Urinary bladder (tissue), 4 donors: ENCODE measurements around the gene RAB27A. TPM values are rescaled to one million over a fixed set of nuclear protein-coding genes. Genes with fewer than 3 reads are reported as not detected.
"Not testable (repeated sequence)": the region's sequence is repeated elsewhere in the genome, so short reads cannot be mapped to it uniquely, and the experiment has no call there.

Experiments used
- DNase-seq: peaks from one replicate; pipeline ENCODE4 v3.0.0-alpha.2; 2015; ENCODE audit errors: extremely low spot score
- H3K27ac ChIP-seq: one replicate; pipeline ENCODE4 v1.5.1; 2013; ENCODE audit warnings: low read depth, mild to moderate bottlenecking, moderate library complexity
- H3K36me3 ChIP-seq: one replicate; pipeline ENCODE4 v1.6.1; 2013; ENCODE audit warnings: mild to moderate bottlenecking, moderate library complexity; ENCODE audit not compliant: insufficient read depth
- H3K4me1 ChIP-seq: one replicate; pipeline ENCODE4 v1.6.1; 2013; ENCODE audit warnings: mild to moderate bottlenecking, moderate library complexity; ENCODE audit not compliant: insufficient read depth
- H3K4me3 ChIP-seq: one replicate; pipeline ENCODE4 v1.5.1; 2013; ENCODE audit warnings: low read depth, low read length
- WGBS: extraction: QIAGEN DNeasy Blood & Tissue Kit; methylation state at CpG from one replicate; pipeline ENCODE4 v1.1.7; 2013; 5-methylcytosine and 5-hydroxymethylcytosine counted together
- polyA plus RNA-seq: library from polyadenylated mRNA; stranded (reverse); fragments of 200-250 nt; gene quantifications from one replicate; pipeline ENCODE4 v1.2.3, GENCODE V29; 2013
- total RNA-seq: library from RNA; depleted of rRNA; stranded (reverse); fragments of >200 nt; gene quantifications from one replicate; pipeline ENCODE4 v1.2.3, GENCODE V29; 2014
- donor health status: healthy with polysubstance abuse.
- donor health status: healthy.

Gene RAB27A
- total and polyA plus RNA-seq, 2 donors = 17.2 to 30.8 TPM

DNA sequence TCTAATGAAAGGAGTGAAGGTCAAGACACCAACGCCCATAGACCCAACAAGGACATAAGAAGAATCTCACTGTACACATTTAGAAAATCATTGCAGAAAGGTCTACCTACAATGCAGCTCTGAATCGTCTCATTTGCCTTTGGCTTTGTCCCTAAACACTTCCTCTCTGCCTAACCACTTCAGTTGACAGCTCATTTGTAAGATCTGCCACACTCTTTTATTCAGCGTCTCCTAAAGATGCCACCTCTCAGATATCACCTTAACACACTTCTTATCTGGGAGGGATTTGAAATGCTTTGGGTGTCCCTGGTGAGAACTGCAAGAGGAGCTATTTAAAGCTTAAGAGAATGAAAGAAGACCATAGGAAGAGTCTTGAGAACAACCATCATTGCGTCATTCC is 38.7 kb downstream of the RAB27A start:
- Histone ChIP-seq H3K4me3 (no peak overlapping the region), H3K27ac (no peak overlapping the region), H3K36me3 (no peaks in the 10 kb centered on the region), H3K4me1 (no peaks in the 10 kb centered on the region)
- no peak for DNase-seq
- WGBS = 74% methylated on average over 4 of the region's 4 CpGs

DNA sequence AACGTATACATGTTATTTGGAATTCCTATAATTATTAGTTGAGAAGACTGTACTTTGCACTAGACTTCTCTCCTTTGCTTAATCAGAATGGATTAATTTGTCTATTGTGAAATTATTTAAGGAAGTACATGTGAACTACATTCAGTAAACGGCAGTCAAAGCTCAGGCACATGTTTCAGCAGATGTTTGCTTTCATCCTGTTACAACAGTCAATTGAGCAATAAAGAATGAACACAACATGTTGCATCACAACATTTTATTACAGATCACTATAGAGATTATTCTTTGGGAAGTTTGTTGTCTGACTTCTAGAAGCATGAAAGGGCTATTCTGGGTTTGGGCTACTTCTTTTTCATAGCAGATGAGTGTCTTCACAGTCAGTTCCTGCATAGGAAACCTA is 39.2 kb downstream of the RAB27A start:
- no peak overlapping the region for H3K27ac ChIP-seq
- H3K4me3 ChIP-seq = no peak overlapping the region
- 52% methylated on average over 2 of the region's 2 CpGs for WGBS
- H3K4me1 ChIP-seq = no peaks in the 10 kb centered on the region
- H3K36me3 ChIP-seq = no peaks in the 10 kb centered on the region
- DNase-seq = no peak

GRCh38 chr15:55249885-55250284 is 39.7 kb downstream of the RAB27A start:
- not testable (repeated sequence) for H3K4me1 ChIP-seq, H3K36me3 ChIP-seq, H3K27ac ChIP-seq, H3K4me3 ChIP-seq, DNase-seq
- 89% methylated on average over 9 of the region's 9 CpGs for WGBS

- Histone ChIP-seq H3K27ac (no peak overlapping the region), H3K4me1 (no peaks in the 10 kb centered on the region), H3K4me3 (no peak overlapping the region), H3K36me3 (no peaks in the 10 kb centered on the region)
- DNase-seq = no peak
- WGBS = 62% methylated on average over 1 of the region's 1 CpG
These were observed 40.7 kb downstream of the RAB27A start for GRCh38 chr15:55248895-55249294.

GRCh38 chr15:55247766-55248427 is 41.7 kb downstream of the RAB27A start:
- DNase-seq = no peak
- no peak overlapping the region for H3K4me3 ChIP-seq
- WGBS = 91% methylated on average over 7 of the region's 7 CpGs

GRCh38 chr15:55247311-55247710 is 42.3 kb downstream of the RAB27A start:
- no peak for DNase-seq
- Histone ChIP-seq H3K4me3 (no peak overlapping the region), H3K4me1 (no peaks in the 10 kb centered on the region), H3K36me3 (no peaks in the 10 kb centered on the region), H3K27ac (no peak overlapping the region)

More at GRCh38 chr15:55247766-55248427, 41.7 kb downstream of the RAB27A start:
- Histone ChIP-seq H3K36me3 (no peaks in the 10 kb centered on the region), H3K4me1 (no peaks in the 10 kb centered on the region), H3K27ac (no peak overlapping the region)

DNA sequence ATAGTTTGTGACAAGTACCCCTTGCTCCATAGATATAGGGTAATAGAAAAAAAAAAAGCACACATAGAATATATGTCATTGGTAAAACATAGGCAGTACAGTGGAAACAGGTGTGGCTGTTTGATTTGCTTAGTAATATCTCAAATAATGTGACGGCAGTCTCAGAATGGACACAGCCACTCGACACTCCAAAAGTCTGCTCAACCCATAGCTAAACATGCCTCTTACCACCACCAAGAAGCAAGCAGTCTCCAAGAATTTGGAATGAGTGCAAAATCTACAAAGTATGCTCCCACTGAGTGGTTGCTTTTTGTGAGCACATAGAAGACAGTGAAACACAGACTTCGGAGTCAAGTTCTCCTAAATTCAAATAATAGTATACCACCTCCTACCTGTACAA is 43.0 kb downstream of the RAB27A start:
- 91% methylated on average over 3 of the region's 3 CpGs for WGBS

DNA sequence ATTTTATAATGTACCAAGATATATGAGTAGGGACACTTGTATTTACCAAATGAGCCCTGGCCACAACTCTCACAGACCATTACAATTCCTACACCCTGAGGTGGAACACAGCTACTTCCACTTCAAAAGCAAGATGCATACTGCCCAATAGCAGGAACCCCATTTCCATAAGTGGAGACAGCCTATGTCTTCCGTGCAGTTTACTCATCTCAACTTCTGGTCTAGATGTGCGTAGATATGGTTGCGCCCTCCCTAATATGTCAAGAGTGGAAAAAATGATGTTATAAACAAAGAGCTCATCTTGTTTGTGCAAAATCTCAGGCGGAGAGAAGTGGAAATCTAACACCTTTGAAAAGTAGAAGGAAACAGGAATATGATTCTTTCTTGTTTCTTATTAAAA is 44.6 kb downstream of the RAB27A start:
- Histone ChIP-seq H3K27ac (no peak overlapping the region), H3K4me3 (no peak overlapping the region), H3K36me3 (no peaks in the 10 kb centered on the region), H3K4me1 (no peaks in the 10 kb centered on the region)
- DNase-seq = no peak
- WGBS = 69% methylated on average over 4 of the region's 4 CpGs

More for the DNA sequence above, 43.0 kb downstream of the RAB27A start:
- H3K36me3 ChIP-seq = no peaks in the 10 kb centered on the region
- no peaks in the 10 kb centered on the region for H3K4me1 ChIP-seq
- DNase-seq = no peak
- no peak overlapping the region for H3K4me3 ChIP-seq
- H3K27ac ChIP-seq = no peak overlapping the region

GRCh38 chr15:55241891-55242290 is 47.7 kb downstream of the RAB27A start:
- Histone ChIP-seq H3K4me3 (no peak overlapping the region), H3K36me3 (no peaks in the 10 kb centered on the region), H3K4me1 (no peaks in the 10 kb centered on the region), H3K27ac (no peak overlapping the region)
- 0% methylated on average over 1 of the region's 1 CpG for WGBS
- no peak for DNase-seq

GRCh38 chr15:55241186-55241585 is 48.4 kb downstream of the RAB27A start:
- Histone ChIP-seq H3K4me3 (no peak overlapping the region), H3K27ac (no peak overlapping the region), H3K4me1 (no peaks in the 10 kb centered on the region), H3K36me3 (no peaks in the 10 kb centered on the region)
- WGBS = 94% methylated on average over 1 of the region's 1 CpG
- no peak for DNase-seq

DNA sequence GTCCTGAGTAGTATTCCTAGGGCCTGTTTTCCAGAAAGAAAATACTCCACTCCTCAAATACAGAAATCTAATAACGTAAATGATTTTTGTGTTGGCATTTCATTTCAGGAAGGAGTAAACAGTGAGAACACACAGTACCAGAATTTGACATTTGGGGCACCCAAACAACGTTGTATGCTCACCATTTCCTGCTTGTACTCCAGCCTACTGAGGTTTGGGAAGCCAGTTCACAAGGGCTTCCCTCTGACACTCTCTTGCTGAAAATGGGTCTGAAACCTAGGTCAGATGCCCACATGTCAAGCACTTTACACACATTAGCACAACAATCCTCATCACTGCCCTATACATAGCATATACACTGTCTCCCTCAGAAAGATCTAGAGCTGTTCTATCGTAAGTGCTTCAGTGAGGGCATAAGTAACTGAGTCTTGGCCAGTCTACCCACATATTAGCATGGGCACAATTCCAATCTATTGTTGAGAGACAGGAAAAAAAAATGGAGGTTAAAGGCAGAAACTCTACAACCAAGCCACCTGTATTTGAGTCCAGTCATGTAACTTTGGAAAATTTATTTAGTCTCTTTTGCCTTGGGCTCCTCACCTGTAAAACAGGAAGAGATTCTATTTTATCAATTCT is 49.4 kb downstream of the RAB27A start:
- no peak for DNase-seq
- 79% methylated on average over 3 of the region's 3 CpGs for WGBS
- H3K36me3 ChIP-seq = no peaks in the 10 kb centered on the region
- no peaks in the 10 kb centered on the region for H3K4me1 ChIP-seq
- no peak overlapping the region for H3K27ac ChIP-seq
- no peak overlapping the region for H3K4me3 ChIP-seq

DNA sequence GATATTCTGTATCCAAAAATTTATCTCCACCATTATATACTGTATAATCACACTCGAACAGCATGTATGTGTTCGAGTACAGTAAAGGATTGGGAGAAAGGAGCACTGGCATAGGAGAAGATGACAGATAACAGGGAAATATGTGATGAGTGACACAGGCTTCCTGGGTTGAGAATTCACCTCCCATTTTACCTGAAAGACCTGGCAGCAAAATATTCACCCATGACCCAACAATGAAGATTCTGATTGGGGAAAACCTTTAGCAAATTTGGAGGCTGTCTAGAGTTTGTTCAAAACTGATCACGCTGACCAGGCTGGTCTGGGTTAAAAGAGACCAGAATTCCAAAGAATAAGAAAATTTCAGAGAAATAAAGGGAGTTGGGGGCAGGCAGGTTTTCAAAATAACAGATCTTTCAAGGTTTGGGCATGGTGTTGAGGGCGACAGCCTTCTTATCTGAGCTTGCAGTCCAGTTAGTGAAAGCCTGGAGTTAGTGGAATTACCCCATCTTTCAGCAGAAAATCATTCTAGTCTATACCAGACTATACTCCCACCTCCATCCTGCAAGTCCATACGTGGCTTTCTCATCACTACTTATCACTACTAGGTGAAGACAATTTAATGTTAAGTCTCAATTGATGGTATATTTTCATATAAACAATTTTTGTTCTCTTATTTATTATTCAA is 50.0 kb downstream of the RAB27A start:
- 89% methylated on average over 5 of the region's 5 CpGs for WGBS

DNA sequence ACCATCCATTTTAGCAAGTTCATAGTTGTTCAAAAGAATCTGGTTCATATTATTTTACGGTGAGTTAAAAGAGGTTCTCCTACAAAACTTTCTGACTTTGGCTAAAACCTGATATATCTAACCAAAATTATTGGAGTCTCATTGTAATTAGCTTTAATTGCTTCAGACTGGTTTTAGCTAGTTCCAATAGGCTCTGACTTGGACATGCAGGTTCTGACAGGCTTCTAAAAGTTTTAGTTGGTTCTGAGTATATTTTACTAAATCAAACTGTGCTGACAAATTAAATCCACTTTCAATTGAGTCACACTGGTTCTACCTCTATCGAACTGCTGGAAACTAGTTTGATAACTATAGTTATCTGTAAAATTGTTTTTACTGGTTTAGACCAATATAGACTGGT is 50.7 kb downstream of the RAB27A start:
- no peak for DNase-seq
- Histone ChIP-seq H3K4me3 (no peak overlapping the region), H3K4me1 (no peaks in the 10 kb centered on the region), H3K36me3 (no peaks in the 10 kb centered on the region), H3K27ac (no peak overlapping the region)
- 92% methylated on average over 2 of the region's 2 CpGs for WGBS

More for the DNA sequence above, 50.0 kb downstream of the RAB27A start:
- Histone ChIP-seq H3K4me1 (no peaks in the 10 kb centered on the region), H3K4me3 (no peak overlapping the region), H3K27ac (no peak overlapping the region), H3K36me3 (no peaks in the 10 kb centered on the region)
- DNase-seq = no peak
